ENCODE data around the gene GADD45G.

Gene GADD45G, protein sequence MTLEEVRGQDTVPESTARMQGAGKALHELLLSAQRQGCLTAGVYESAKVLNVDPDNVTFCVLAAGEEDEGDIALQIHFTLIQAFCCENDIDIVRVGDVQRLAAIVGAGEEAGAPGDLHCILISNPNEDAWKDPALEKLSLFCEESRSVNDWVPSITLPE

DNA sequence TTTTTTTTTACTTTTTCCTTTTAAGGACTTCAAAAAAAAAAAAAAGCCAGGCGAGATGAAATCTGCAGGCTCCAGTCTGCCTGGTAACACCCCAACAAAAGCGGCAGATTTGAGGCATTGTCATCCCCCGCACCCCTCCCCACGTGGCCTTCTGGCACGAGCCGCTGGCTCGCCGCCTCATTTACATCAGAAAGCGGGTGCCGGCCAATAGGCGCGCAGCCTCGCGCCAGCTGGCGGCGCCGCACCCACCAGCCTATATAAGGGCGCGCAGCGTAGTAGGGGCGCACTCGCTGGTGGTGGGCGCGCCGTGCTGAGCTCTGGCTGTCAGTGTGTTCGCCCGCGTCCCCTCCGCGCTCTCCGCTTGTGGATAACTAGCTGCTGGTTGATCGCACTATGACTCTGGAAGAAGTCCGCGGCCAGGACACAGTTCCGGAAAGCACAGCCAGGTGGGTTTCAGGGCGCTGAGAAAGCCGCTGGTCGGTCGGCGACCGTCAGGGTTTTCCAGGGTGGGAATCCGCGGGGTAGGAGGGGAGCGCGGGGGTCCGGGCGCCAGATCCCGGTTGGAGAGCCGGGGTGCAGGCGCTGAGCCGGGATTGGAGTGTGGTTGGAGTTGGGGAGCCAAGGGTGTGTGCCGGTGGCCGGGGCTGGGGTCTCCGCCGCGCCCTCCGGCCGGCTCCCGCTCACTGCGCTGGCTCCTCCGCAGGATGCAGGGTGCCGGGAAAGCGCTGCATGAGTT, at the start of gene GADD45G:
TSS of gene GADD45G (plus strand) at position 284 of the 736 bp plus-strand sequence. CDS start at position 394, 110 bp downstream.
- DNase-seq: peak; percentile 55

DNA sequence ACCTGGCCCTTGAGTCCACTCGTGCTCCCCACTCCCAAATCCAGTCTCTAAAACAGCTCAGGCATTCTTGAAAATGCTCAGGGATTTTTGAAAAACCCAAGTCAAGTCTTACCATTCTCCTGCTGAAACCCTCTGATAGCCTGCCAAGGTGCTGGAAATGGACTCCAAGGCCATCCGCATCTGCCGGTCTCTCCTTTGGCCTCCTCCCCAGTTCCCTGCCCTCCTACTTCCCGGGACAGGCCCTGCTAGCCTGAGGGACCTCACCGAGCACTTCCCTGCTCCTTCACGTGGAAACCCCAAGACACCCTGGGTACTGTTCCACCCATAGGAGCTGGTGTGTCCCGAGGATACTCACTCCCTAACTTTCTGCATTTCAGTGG, 49.8 kb upstream of the GADD45G start:
- DNase-seq: no peak

DNA sequence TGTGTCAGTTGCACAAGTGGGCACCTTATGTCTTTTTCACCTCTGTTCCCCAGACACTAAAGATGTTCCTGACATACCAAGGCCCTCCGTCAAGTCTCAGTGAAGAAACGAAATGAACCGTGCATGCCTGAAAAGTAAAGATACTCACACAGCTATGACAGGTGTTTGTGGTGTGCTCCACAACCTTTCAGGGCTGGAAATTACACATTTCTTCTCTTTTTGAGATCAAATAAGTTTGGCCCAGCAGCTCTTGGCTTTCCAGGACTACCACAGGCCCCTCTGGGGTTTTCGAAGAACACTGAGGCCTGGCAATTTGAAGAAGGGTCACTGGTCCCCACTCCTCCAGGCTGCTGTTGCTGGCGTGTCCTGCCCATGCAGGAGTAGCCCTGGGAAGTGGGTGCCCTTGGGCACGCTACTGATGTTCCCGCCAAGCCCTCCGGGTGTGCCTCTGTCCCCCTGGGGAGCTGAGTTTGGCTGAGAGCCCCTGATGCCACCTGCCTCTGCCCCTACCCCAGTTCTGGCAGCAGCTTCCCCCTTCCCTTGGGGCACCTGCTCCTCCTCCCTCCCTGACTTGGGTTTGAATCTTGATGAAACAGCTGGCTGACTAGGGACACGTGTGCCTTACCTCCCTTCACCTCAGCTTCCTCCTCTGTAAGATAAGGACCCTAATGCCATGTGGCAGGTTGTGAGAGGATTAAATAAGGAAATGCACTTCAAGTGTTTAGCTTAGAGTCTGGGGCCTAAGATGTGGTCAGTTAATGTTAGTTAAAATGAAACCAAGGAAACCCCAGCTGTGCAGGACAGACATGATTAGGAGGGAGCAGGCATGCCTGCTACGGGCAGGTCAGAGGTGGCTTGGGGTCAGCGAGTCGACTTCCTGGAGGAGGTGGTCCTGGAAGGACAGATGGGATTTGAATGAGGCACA, 49.1 kb upstream of the GADD45G start:
- DNase-seq: no peak

DNA sequence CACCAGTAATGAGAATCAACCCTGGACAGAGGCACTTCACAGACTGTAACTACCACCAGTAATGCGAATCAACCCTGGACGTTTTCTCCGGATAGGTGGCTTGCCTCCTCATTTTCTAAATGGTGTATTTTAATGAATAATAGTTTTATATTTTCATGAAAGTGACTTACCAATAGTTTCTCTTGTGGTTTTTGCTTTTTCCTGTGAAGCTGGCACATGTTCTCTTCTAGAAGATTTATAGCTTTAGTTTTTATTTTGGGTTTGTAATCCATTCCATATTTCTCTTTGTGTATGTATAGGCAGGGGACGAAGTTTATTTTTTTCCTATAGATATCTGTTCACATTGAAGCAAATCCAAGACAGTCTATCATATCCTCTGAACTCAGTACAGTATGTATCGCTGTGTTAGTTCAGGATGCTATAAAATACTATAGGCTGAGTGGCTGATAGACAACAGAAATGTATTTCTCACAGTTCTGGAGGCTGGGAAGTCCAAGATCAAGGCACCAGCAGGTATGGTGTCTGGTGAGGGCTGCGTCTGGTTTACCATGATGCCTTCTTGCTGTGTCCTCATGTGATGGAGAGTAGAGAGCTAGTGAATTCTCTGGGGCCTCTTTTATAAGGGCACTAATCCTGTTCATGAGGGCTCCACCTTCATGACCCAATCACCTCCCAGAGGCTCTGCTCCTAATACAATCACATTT, 46.5 kb upstream of the GADD45G start:
- no peak for DNase-seq

DNA sequence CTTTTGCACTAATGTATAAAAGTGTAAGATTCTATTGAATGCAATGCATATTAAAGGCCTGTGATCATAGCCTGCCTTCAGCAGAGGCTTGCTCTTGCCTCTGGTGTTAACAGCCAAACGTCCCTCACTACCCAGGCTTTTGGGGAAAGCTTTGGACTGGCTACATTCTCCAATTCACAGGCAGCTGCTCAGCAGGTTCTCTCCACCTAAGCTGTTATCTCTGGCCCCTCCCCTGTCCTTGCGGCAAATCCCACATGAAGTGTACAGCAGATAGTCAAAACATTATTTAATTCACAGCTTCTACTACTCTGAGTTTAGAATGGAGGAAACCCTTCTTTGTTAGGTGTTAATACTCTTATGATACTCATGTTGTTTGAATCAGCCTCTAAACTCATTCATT, 45.9 kb upstream of the GADD45G start:
- DNase-seq: no peak

DNA sequence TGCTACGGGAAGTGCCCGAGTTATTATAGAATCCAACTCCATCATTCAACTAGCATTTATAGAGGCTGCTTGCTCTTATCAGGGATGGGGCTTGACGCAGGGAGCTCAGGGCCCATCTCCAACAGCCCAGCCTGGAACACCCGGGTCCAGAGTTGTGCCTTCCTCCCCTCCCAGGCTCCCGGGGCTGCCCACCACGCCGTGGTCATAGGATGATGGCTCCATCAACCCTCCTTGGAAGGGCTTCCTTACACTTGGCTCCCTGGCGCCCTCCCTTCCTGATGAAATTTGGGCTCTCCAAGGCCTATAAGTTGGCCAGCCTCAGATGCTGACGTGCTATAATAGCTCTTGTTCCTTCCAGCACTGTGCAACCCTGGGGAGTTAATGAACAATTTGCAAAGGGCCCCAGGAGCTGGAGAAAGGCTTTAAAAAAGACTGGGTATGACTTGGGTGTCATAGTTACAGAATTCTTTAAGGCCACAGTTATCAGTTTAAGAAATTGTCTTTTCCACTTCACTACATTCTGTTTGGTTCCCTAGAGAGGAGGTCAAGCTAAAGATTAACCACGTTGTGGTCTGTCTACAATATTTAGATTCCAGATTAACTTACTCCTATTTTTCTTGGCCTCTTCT, 42.5 kb upstream of the GADD45G start:
- no peak for DNase-seq

DNA sequence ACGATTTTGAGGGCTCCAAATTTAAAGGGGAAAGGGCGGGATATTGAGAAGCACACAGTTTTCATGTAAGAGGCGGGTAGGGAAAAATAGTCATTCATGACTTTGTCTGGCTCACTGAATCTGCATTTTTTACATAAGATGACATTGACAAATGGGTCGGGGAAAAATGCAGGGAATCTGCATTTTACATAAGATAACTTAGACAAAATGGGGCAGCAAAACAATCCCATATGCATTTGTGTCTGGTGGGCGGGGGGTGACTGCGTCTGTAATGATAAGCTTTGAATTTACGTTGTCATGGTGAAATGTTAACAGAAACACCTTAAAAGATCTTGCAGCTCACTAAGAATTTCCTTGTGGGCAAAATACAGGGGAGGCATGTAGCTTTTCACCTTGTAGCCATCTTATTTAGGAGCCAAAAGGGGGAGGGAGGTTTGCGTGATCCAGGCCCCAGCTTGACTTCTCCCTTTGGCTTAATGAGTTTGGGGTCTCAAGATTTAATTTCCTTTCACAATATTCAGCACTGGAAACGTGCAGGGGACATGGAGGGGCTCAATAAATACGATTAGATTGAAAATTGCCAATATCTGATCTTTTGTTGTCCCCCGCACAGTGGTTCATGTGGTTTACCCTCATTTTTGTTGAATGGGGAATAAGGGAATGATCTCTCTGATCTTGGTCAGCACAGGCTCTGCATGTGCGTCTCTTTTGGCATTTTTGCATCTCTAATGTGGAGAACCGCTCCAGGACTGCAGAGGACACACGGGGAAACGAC, 41.1 kb upstream of the GADD45G start:
- no peak for DNase-seq

DNA sequence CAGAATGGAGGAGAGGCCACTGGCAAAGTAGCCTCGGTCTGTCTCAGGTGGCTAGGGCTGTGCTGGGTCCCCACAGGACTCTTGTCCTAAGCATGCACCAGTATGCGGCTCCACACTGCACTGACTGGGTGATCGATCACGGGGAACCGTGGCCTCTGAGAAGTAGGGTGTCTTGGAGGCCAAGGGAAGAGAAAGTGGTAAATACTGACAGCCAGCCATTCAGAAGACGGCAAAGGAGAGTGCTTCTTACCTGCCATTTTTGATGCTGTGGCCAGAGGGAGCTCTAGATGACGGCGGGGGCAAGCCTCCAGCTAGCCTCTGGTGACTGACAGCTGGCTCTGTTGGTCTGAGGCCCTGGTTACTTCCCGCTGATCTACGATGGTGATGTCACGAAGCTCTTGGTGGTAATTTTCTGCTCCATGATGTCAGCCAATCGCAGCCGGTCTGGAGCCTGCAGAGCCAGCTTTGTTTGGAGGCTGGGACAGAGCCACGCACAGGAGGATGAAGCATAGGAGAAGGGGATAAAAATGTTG, 40.4 kb upstream of the GADD45G start:
- DNase-seq: no peak

DNA sequence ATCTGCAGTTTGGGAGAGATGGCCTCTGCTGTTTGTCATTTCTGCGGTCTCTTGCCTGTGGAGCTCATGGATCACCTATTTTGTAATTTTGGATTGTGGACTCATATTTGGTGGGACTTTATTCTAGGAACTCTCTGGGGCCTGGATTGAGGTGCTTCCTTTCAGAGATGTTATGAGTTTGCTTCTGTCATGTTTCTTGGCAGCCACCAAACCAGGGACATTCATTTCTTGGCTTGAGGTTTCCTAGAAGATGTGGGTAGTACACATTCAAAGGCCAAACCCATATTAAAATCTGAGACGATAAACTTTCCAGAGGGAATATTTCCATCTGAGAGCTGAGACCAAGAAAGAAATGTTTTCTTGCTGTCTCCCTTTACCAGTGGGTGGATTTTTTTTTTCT, 37.2 kb upstream of the GADD45G start:
- DNase-seq: no peak

DNA sequence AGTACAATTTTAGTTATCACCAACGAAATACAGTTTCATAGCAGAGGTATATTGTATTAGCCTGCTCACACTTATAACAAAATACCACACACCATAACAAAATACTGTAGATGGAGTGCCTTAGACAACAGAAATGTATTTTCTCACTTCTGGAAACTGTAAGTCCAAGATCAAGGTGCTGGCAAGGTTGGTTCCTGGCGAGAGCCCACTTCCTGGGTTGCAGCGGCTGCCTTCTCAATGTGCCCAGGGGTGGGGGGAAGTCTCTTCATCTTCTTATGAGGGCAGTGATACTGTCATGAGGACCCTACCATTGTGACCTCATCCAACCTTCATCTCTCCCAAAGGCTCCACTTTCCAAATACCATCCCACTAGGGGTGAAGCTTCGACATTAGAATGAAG, 30.5 kb upstream of the GADD45G start:
- DNase-seq: no peak

DNA sequence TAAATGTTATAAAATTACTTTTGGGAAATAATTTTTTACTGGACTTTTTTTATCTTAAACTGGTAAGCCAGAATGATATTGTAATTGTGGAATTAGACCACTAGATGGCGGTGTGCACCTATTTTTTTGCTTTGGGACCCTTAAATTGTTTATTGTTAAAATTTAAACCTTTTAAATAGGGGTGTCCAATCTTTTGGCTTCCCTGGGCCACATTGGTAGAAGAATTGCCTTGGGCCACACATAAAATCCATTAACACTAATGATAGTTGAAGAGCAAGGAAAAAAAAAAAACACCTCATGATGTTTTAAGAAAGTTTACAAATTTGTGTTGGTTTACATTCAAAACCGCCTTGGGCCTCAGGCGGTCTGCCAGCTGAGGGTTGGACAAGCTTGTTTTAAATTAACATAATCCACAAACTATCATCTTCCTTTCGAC, 28.4 kb upstream of the GADD45G start:
- DNase-seq: no peak

DNA sequence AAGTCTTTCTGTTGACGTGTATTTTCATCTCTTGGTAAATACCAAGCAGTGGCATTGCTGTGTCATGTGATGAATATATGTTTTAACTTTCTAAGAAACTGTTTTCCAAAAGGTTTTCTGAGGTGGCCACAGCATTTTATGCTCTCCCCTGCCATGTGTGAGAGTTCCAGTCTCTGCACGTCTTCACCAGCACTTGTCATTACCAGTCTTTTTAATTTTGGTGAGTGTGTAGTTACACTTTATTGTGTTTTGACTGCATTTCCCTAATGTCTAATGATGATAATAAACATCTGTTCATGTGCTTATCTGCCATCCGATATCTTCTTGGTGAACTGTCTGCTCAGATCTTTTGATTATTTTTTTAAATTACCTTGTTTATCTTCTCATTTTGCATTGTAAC, 27.4 kb upstream of the GADD45G start:
- DNase-seq: no peak

DNA sequence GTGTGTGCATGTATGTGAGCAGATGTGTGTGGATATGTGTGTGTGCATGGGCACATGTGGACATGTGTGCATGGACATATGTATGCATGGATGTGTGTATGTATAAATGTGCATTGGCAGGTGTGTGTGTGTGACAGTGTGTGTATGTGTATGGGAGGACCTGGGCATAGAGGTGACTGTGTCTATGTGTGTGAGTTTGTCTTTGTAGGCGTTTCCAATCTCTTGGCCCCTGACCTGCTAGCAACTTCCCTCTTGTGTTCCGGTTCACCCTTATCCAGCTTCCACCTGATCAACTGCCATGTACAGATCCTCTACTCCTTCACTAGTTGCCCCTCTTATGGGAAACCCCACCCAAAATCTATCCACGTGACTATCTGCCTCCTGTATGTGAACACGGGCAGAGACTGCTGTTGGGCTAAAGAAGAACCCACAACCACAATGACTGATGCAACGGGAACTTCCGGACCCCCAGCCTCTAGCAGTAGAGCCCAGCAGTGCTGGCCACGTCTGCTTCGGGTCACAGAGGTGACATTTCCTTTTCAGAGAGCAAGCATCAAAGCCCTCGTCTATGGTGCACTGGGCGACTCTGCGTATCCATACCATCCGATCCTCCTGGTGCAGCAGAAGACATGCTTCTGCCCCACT, 24.9 kb upstream of the GADD45G start:
- no peak for DNase-seq

DNA sequence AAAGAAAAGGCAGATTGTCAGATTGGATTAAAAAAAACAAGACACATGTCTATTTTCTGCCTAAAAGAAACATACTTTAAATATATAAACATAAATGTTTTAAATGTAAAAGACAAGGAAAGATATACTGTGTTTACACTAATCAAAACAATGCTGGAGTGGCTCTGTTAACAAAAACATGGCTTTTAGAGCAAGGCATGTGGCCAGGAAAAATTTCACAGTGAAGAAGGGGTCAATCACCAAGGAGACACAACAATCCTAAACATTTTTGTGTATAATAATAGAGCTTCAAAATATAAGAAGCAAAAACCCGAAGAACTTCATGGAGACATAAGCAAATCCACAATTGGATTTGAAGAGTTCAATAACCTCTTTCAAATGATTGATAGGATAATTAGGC, 18.5 kb upstream of the GADD45G start:
- no peak for DNase-seq

DNA sequence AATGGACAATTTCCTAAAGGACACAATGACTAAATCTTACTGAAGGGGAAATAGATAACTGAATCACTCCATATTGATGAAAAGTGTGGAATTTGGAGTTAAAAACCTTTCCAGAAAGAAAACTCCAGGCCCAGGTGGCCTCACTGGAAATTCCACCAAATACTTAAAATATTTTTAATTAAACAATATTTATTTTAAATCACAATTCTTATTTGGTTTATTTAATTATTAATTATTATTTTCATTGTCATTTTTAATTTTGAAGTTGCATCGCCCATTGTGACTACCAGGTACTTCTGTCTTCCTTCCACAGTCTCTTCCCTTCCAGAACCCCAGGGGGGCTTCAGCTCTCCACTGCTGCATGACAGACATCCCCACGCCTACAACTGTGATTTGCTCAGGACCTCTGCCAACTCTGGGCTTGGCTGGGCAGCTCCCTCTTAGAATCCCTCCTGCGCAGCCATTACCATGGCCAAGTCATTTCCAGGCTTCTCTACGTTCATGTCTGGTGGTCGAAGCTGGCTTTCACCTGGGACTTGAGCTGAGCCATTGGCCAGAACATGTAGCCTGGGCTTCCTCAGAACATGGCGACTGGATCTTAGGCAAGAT, 16.4 kb upstream of the GADD45G start:
- DNase-seq: no peak

DNA sequence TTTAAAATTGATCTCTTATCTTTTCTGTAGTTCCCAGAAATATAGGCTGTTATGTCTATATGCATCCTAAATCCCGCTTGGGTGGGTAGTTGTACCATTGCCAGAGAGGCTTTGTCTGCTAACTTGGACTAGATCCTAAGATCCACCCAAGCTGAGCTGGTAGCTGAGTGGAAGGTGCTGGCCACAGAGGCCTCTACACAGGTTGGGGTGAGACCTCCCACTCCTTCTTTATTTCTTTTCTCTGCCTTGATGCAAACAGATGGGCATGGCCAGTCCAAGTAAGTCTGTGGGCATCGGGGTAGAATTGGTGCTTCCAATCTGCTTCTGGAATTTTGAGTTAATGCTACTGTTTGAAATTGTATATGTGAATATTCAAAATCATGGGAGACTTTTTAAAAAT, 14.4 kb upstream of the GADD45G start:
- DNase-seq: no peak

DNA sequence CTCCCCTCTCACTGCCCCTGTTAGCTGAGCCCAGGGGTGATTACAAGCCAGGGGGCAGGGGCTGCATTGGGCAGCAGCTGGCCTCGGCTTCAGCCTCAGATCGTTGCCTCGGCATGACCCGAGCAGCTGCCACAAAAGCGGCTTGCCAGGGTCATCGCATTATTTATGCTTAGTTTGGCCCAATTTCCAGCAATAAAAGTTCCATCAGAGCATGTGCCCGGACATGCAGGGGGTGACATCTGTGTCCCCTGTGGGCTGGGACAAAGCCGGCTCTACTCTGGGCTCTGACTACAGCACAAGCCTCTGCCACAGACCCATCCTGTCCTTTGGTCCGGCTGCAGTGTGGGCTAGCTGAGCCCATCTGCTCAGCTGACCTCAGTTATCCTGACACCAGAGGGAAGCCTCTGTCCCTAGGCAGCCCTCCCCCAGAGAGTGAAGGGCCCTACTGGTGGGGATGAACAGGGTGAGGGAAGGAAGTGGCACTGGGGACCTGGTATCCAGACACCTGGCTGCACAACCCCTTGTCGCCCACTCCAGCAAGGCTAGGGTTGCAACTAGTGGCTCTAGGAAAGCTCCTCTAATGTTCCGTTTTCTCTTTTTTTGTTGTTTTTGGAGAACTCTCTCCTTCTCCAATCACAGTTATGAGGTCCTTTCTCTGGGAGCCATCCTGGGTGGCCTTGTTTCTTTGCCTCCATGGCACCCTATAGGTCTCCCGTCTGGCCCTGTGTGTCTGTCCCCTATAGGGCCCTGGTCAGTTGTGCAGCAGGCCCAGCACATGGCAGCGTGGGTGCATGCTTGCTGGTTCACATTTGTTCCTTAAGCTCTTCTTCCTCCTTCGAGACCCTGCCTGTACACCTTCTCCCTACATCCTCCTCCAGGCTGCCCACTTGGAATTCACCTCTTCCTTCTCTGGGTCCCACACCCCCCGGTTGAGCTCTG, 13.3 kb upstream of the GADD45G start:
- no peak for DNase-seq

DNA sequence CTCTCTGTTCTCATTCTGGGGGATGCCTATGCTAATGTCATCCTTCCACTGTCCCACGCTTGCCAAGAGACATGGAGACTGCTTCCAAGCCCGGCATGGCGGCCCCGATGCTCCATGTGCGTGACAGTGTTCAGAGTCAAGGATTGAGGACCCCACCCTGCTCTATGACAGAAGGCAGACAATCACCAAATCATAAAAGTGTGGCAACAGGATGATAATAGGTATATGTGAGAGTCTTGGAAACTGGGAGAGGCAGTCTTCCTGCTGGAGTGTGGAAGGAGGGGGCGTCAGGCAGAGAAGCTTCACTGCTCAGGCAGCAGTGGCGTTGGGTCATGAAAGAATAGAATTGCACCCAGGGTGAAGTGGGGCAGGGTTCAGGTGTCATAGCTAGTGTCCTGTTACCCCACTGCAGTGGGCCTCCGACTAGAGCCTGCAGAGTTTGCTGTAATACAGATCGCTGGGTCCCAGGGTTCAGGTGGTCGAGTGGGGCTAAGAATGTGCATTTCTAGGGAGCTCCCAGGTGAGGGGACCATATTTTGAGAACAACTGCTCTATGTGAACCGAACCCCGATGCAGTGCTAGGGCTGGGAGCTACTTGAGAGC, 12.5 kb upstream of the GADD45G start:
- DNase-seq: no peak
